Neural crest cell (in vitro differentiated cells): ENCODE measurements around the gene ARL2. TPM values are rescaled to one million over a fixed set of nuclear protein-coding genes. Genes with fewer than 3 reads are reported as not detected.

ENCODE experiments used
- DNase-seq: peaks from one replicate; pipeline ENCODE4 v3.0.0; 2021; ENCODE audit warnings: low read depth, mixed read lengths, low spot score
- H3K27ac Mint-ChIP-seq: one replicate; pipeline ENCODE4 v1.8.0; 2021; ENCODE audit warnings: mild to moderate bottlenecking, mixed read lengths; ENCODE audit not compliant: unreplicated experiment
- H3K27me3 Mint-ChIP-seq: 2 replicates; pipeline ENCODE4 v1.8.0; 2021; ENCODE audit warnings: low read depth, mild to moderate bottlenecking, mixed read lengths
- H3K36me3 Mint-ChIP-seq: 2 replicates; pipeline ENCODE4 v1.8.0; 2021; ENCODE audit warnings: low read depth, mild to moderate bottlenecking, mixed read lengths
- H3K4me1 Mint-ChIP-seq: 2 replicates; pipeline ENCODE4 v1.8.0; 2021; ENCODE audit warnings: mixed read lengths
- H3K4me3 Mint-ChIP-seq: one replicate; pipeline ENCODE4 v1.8.0; 2021; ENCODE audit warnings: mild to moderate bottlenecking, mixed read lengths
- H3K9me3 Mint-ChIP-seq: 2 replicates; pipeline ENCODE4 v1.8.0; 2021; ENCODE audit warnings: mixed read lengths
- total RNA-seq: library from RNA; stranded (reverse); gene quantifications from 2 replicates; pipeline ENCODE4 v1.2.1, GENCODE V29; 2021
- TF ChIP-seq, protein P1 (sequence below): fragments of 200-600 bp; sonication (generic); conservative IDR thresholded peaks from 2 replicates; pipeline ENCODE4 v1.5.0; 2021; ENCODE audit warnings: antibody characterized with exemption, mild to moderate bottlenecking

Gene ARL2
- total RNA-seq, 1 donor from 2014 or later, result 117 TPM

GRCh38 chr11:65013130-65013887, 651 bp upstream of the ARL2 start:
- peak; percentile 86 for DNase-seq
- peaks cover 13% of the 10 kb centered on the region for H3K36me3 Mint-ChIP-seq
- H3K4me1 Mint-ChIP-seq, result peaks cover 21% of the 10 kb centered on the region
- peak overlapping the region; percentile 99 for H3K27ac Mint-ChIP-seq
- TF ChIP-seq, protein P1, sequence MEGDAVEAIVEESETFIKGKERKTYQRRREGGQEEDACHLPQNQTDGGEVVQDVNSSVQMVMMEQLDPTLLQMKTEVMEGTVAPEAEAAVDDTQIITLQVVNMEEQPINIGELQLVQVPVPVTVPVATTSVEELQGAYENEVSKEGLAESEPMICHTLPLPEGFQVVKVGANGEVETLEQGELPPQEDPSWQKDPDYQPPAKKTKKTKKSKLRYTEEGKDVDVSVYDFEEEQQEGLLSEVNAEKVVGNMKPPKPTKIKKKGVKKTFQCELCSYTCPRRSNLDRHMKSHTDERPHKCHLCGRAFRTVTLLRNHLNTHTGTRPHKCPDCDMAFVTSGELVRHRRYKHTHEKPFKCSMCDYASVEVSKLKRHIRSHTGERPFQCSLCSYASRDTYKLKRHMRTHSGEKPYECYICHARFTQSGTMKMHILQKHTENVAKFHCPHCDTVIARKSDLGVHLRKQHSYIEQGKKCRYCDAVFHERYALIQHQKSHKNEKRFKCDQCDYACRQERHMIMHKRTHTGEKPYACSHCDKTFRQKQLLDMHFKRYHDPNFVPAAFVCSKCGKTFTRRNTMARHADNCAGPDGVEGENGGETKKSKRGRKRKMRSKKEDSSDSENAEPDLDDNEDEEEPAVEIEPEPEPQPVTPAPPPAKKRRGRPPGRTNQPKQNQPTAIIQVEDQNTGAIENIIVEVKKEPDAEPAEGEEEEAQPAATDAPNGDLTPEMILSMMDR, result peak; percentile 80
- peak overlapping the region; percentile 91 for H3K4me3 Mint-ChIP-seq
- no peaks in the 10 kb centered on the region for H3K9me3 Mint-ChIP-seq
- no peaks in the 10 kb centered on the region for H3K27me3 Mint-ChIP-seq

DNA sequence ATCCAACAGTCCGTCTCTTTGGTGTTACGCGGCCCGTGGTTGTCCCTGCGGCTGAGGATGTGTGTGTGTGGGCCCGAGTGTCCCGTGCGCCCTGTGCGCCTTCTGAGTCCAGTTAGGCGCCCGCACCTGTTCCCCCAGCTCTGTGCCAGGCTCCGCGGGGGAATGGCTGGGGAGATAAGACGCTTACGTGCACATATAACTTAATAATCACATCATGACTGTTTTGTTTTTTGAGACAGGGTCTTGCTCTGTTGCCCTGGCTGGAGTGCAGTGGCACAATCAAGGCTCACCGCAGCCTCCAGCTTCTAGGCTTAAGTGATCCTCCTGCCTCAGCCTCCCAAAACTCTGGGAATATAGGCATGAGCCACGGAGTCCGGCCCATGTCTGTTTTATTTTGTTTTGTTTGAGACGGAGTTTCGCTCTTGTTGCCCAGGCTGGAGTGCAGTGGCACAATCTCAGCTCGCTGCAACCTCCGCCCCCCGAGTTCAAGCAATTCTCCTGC, 817 bp downstream of the ARL2 start:
- H3K4me1 Mint-ChIP-seq, result peaks cover 21% of the 10 kb centered on the region
- H3K36me3 Mint-ChIP-seq, result peaks cover 13% of the 10 kb centered on the region
- no peak for DNase-seq
- H3K27ac Mint-ChIP-seq, result peak overlapping the region; percentile 43
- no peaks in the 10 kb centered on the region for H3K27me3 Mint-ChIP-seq
- H3K9me3 Mint-ChIP-seq, result no peaks in the 10 kb centered on the region
- H3K4me3 Mint-ChIP-seq, result peak overlapping the region; percentile 91
- TF ChIP-seq, protein P1, result no peak

DNA sequence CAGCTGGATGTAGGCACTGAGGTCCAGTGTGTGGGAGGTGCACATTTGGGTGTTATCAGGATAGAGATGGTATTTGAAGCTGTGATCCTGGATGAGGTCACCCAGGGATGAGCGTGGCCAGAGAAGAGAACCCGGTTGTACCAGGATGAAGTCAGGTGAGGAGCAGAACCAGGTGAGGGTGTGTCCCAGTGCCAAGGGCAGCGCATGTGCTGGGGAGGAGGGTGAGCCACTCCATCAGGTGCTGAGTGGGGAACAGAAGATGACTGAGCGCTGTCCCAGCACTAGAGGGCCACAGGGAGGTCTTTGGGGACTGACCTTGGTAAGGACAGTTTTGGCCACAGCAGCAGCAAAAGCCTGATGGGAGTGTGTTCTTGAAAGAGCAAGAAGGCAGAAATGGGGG, 2.7 kb downstream of the ARL2 start:
- peaks cover 13% of the 10 kb centered on the region for H3K36me3 Mint-ChIP-seq
- no peak overlapping the region for H3K27ac Mint-ChIP-seq
- H3K27me3 Mint-ChIP-seq, result no peaks in the 10 kb centered on the region
- H3K4me3 Mint-ChIP-seq, result peak overlapping the region; percentile 14
- no peak for DNase-seq
- TF ChIP-seq, protein P1, result no peak
- no peaks in the 10 kb centered on the region for H3K9me3 Mint-ChIP-seq
- peaks cover 21% of the 10 kb centered on the region for H3K4me1 Mint-ChIP-seq

GRCh38 chr11:65017937-65018336, 4.0 kb downstream of the ARL2 start:
- H3K36me3 Mint-ChIP-seq, result peaks cover 13% of the 10 kb centered on the region
- H3K9me3 Mint-ChIP-seq, result no peaks in the 10 kb centered on the region
- DNase-seq, result no peak
- TF ChIP-seq, protein P1, result no peak
- peak overlapping the region; percentile 43 for H3K27ac Mint-ChIP-seq
- H3K4me1 Mint-ChIP-seq, result peaks cover 20% of the 10 kb centered on the region
- H3K4me3 Mint-ChIP-seq, result peak overlapping the region; percentile 54
- H3K27me3 Mint-ChIP-seq, result no peaks in the 10 kb centered on the region

- Mint-ChIP-seq H3K9me3 (no peaks in the 10 kb centered on the region), H3K36me3 (peaks cover 13% of the 10 kb centered on the region), H3K27ac (no peak overlapping the region), H3K27me3 (no peaks in the 10 kb centered on the region), H3K4me3 (no peak overlapping the region), H3K4me1 (peaks cover 12% of the 10 kb centered on the region)
- DNase-seq, result no peak
- TF ChIP-seq, protein P1, result no peak
Measured at GRCh38 chr11:65019824-65020223, 5.9 kb downstream of the ARL2 start.
